NCI-H146 (cell line): Measurements from ENCODE around the gene SLC1A1.

ENCODE experiments used
- DNase-seq: peaks from one replicate; lab custom pipeline; 2025; lab: John Stamatoyannopoulos, UW

SLC1A1 gene

DNA sequence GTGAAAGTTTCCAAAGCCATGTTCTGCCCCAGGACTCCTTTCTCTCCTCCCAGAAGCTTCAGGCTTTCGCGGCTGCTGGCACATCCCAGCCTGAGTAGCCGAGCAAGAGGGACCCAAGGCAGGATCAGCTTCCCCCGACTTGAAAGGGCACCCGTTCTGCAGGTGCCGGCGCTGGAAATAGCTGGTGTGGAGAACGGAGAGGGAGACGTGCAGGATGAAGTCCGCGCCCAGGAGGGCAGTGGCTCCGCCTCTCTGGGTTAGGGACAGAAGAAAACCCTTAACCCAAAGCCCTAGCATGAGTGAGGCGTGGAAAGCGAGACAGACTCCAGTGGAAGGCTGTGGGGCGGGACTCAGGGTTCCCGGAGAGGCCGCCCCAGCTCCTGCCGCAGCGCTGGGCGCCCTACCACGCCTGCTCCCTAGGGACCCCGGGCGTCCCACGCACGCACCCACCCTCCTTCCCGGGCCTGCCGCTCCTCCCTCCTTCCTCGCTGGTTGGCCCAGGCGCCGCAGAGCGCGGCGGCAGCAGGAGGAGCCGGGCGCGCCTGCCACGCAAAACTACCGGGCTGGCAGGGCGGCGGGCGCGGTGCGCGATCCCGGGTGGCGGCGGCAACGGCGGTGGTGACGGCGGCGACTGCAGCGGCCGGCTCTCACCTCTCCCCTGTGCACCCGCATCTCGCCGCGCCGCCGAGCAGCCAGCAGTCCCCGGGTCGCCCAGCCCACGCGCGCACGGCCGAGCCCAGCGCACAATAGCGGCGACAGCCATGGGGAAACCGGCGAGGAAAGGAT lies at the start of gene SLC1A1:
Gene SLC1A1 (plus strand): TSS at position 550 of the 786 bp plus-strand sequence. CDS start 212 bp downstream, at position 762.
- DNase-seq, result peak; percentile 81

DNA sequence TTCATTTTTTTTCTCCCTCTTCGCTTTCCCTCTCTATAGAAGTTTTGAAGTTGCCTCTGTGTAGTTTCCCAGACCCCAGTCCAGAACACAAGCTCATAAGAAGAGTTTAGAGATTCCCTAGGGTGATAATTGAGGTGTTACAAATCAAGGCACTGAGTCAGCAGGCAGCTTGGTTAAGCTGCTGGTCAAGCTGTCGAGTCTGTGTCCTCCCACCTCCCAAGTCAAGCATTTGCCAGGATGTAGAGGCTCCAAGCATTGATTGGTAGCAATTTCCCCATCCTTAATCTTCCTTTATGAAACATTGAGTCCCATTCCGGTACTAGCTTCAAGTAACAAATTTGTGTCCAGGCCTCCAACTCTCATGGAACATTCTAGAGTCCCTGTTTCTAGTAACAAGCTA lies 47.5 kb upstream of the SLC1A1 start:
- no peak for DNase-seq

GRCh38 chr9:4443439-4443838 lies 46.8 kb upstream of the SLC1A1 start:
- no peak for DNase-seq

DNA sequence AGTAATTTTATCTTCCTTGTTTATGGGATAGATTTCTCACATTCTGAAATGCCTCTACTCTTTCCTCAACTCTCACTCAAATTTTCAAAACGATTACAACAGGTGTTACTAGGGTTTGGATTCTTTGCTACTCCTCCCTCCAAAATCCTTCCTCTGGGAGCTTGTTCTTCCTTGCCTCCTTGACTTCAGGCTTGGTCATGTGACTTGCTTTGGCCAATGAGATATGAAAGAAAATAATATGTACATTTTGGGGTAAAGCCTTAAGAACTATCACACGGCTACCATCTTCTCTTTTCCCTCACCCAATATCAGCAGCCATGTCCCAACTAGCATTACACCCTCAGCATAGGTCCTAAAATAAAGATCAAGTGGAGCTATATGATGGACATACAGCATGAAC lies 28.8 kb upstream of the SLC1A1 start:
- DNase-seq, result no peak

DNA sequence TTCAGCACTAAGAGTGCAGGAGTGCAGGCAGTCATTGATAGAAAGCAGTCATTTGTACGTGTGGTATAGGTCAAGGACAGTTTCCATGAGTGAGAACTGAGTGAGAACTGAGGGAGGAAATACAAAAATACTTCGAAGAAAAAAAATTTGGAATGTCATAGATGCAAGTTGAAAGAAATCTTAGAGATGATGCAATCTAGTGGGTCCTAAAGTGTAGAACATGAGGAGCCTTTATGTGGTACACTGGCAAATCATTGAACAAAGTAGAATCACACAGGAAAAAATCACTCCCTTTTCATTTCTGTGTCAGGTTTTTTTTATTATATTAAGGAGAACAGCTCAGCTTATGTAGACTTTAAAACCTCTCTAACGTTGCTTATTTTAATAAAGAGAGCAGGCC lies 26.4 kb upstream of the SLC1A1 start:
- no peak for DNase-seq

GRCh38 chr9:4464911-4465513 lies 25.3 kb upstream of the SLC1A1 start:
- DNase-seq, result no peak

GRCh38 chr9:4465910-4466309 lies 24.4 kb upstream of the SLC1A1 start:
- no peak for DNase-seq

GRCh38 chr9:4475301-4475700 lies 15.0 kb upstream of the SLC1A1 start:
- DNase-seq, result no peak

- no peak for DNase-seq
These were observed 4.1 kb upstream of the SLC1A1 start for GRCh38 chr9:4486176-4486575.

DNA sequence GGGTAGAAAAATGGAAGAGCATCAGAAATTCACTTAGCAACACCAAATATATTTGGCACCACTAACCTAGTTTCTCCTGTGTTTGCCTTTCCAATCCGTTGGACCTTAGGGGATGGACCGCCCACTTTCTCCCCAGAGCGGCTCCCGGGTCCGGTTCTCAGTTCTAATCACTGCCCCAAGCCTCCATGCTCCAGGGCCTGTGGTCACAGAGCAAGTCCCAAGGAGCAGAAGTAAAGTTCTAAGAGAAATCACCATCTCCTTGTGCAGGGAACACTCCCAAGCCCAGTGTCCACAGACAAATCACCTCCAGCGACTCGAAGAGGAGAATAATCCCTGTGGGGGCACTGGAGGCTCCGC lies 728 bp upstream of the SLC1A1 start:
- peak; percentile 14 for DNase-seq

GRCh38 chr9:4490705-4491625 lies 697 bp downstream of the SLC1A1 start:
- DNase-seq, result peak; percentile 32

DNA sequence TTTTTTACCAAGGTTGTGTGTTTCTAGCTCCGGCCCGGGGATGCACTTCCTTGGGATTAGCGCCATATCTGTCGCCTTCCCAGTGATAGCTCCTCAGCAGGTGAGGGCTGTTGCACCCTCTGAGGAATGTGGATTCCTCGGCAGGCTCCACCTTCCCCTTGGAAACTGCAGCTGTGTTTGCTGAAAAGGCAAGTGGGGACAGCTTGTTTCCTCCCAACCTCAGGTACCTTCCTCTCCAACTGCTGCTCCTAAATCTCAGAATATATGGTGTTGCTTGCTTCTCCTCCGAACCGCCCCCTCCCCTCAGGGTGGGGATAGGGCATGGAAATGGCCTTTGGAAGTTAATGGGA lies 1.3 kb downstream of the SLC1A1 start:
- peak; percentile 32 for DNase-seq

DNA sequence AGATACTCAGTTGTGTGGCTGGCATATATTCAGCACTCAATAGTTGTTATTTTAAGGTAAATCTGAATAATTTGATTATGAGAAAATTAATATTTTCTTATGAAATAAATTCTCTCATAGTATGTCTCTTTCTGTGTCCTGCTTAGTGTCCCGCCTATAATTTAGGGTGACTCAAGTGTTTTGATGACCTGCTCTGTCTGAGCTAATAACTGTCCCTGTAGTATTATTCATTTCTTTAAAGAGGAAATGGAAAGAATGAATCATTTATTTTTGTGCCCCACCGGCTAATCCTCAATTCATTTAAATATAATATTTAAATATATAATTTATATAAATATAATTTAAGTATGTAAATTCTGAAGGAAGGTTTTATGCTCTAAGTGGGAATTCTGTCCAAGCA lies 4.1 kb downstream of the SLC1A1 start:
- DNase-seq, result no peak

DNA sequence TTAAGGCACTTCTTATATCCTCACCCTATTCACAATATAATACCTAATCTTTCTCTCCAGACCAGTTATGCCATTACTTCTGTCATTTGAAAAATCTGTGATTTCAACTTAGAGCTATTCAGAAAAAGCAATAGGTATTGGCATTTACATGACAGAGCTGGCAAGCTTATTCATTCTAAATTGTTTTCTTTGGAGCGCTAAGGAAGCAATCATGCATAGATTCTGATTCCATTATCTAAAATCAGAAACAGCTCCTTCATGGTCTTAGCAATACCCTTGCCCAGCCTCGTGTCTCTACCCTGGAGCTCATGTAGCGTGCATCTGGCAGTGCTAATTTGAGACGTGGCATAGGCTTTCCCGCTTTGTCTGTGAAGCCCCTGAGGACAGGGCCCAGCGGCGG lies 4.5 kb downstream of the SLC1A1 start:
- DNase-seq, result no peak

DNA sequence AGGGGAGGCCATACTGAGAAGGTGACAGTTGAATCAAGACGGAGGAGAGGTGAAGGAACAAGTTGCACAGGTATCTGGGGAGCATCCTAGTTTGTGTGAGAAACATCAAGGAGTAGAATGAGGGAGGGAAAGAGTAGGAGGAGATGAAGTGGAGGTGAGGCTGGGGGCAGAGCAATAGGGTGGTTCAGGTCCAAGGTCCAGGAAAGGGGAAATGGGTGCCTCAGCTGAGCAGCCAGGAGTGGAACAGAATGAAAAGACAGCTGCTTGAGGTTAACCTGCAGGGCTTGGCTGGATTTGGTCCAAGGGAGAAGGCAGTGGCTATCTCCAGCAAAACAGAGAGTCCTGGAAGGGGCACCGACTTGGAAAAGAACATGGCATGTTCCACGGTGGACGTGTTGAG lies 5.3 kb downstream of the SLC1A1 start:
- no peak for DNase-seq

DNA sequence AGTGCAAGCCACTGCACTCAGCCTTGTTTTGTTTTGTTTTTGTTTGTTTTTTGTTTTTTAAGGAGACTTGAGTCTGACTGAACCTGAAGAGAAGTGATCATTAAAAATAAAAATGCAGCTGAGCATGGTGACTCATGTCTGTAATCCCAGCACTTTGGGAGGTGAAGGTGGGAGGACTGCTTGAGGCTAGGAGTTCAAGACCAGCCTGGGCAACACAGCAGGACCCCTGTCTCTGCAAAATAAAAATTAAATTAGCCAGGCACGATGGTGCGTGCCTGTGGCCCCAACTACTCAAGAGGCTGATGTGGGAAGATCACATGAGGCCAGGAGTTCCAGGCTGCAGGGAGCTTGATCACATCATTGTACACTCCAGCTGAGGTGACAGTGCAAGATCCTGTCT lies 6.2 kb downstream of the SLC1A1 start:
- no peak for DNase-seq

GRCh38 chr9:4497395-4497794 lies 7.1 kb downstream of the SLC1A1 start:
- no peak for DNase-seq

- no peak for DNase-seq
These were observed 7.6 kb downstream of the SLC1A1 start for GRCh38 chr9:4497855-4498254.

DNA sequence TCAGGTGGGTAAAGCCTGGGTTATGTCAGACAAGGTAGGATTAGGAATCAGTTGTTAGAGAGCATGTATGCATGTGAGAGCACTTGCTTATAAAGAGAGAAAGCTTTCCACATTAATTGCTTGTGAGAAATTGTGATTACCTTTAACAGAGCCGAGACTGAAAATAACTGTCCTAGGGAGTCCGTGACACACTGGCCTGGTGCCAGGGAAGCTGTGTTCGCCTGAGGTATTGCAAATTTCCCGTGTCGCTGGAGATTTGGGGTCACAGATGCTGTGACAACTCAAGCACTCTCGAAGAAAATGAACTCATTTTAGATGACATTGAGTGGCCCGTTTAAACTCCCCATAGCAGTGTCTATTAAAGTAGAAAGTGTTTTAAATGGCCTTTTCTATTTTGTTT lies 9.6 kb downstream of the SLC1A1 start:
- no peak for DNase-seq

DNA sequence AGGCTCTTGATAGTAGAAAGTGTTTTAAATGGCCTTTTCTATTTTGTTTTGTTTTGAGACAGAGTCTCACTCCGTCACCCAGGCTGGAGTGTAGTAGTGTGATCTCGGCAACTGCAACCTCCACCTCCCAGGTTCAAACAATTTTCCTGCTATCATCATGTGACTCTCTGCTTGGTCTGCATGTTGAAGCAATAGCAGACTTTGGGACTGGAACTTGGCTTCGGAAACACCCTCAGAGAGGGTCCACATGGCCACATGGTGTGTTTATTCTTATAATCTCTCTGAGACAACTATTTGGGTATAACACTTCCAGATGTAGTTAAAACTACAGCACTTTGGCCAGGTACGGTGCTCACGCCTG lies 10.9 kb downstream of the SLC1A1 start:
- DNase-seq, result no peak

DNA sequence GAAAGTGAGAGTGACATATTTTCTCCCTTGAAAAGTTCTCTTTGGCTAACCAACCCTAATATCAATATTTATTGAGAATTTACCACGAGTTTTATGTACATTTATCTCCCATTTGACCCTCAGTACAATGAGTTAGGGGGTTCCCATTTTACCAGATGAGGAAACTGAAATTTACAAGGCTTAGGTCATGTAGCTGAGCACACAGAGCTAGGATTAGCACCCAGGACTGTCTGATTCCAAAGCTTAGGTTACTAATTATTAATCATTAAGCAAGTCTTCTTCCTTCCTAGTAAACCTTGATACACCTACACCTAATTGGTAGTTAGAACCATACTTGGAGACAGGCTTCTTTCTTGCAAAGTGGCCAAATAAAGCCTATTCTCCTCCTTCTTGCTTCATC lies 12.2 kb downstream of the SLC1A1 start:
- no peak for DNase-seq

- no peak for DNase-seq
These were observed 12.8 kb downstream of the SLC1A1 start for GRCh38 chr9:4503103-4503502.

DNA sequence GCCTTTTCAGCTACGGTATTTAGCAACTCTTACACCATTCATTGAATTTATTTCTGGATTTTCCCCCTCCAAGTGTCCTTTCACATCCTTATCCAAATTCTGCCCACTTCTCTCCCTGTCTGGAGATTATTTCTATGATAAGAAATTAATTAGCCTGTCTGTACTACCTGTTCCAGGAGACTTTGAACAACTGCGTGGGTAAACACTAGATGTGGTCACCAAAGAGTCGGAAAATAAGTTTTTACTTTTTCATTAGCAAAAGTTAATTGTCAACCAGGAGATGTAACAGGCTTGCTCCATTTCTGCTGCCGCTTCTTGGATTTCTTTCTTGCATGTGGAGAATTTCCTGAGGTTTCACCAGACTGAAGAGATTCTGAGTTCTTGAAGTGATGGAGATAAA lies 14.0 kb downstream of the SLC1A1 start:
- no peak for DNase-seq
